AG04450 (cell line): ENCODE measurements around the gene MED6. TPM values are rescaled to one million over a fixed set of nuclear protein-coding genes. Genes with fewer than 3 reads are reported as not detected.

Source experiments
- CTCF ChIA-PET: fragments of 300-600, 350-600 bp; formaldehyde crosslinking; extraction: SDS; loops from one replicate; lab custom pipeline; 2022; ENCODE audit warnings: antibody characterized with exemption, inconsistent platforms; lab: Charles Lee
- POLR2A ChIA-PET: fragments of 350-600 bp; formaldehyde crosslinking; extraction: SDS; loops from one replicate; lab custom pipeline; 2021; ENCODE audit warnings: antibody characterized with exemption, inconsistent platforms; lab: Yijun Ruan, JAX
- DNase-seq: peaks from one replicate; pipeline ENCODE4 v3.0.0-alpha.2; 2011; ENCODE audit warnings: low read depth, low spot score
- H3K27ac ChIP-seq: one replicate; pipeline ENCODE4 v1.5.1; 2012; ENCODE audit warnings: low read depth, low read length, control low read depth
- H3K27me3 ChIP-seq: one replicate; pipeline ENCODE4 v1.6.0; 2012; ENCODE audit warnings: low read length; ENCODE audit not compliant: control insufficient read depth, insufficient read depth
- H3K4me3 ChIP-seq: 2 replicates; pipeline ENCODE4 v1.5.1; 2011; ENCODE audit warnings: mild to moderate bottlenecking, low read depth, low read length, control low read depth
- H3K9me3 ChIP-seq: 2 replicates; pipeline ENCODE4 v1.5.1; 2012; ENCODE audit warnings: low read length; ENCODE audit not compliant: control insufficient read depth, insufficient read depth
- CTCF ChIP-seq: IDR thresholded peaks from 2 replicates; pipeline ENCODE4 v1.5.1; 2011; ENCODE audit warnings: low read depth, low read length, control low read depth, inconsistent platforms
- polyA plus RNA-seq: library from polyadenylated mRNA; depleted of rRNA; stranded (reverse); fragments of >200 nt; gene quantifications from 2 replicates; pipeline ENCODE4 v1.2.3, GENCODE V29; 2011

Gene MED6
- polyA plus RNA-seq, 1 experiment = 48.2 TPM

GRCh38 chr14:70619708-70620107 is 19.3 kb upstream of the MED6 start:
- Histone ChIP-seq H3K27ac (no peak overlapping the region), H3K4me3 (no peak overlapping the region), H3K27me3 (no peaks in the 10 kb centered on the region), H3K9me3 (no peaks in the 10 kb centered on the region)
- ChIA-PET POLR2A (no interaction called here), CTCF (interaction anchor here (0.5 kb wide), 1 partner anchor 198 kb away, joined by 3 read pairs; no protein-coding TSS in a partner anchor)
- TF ChIP-seq CTCF = no peak
- DNase-seq = no peak

DNA sequence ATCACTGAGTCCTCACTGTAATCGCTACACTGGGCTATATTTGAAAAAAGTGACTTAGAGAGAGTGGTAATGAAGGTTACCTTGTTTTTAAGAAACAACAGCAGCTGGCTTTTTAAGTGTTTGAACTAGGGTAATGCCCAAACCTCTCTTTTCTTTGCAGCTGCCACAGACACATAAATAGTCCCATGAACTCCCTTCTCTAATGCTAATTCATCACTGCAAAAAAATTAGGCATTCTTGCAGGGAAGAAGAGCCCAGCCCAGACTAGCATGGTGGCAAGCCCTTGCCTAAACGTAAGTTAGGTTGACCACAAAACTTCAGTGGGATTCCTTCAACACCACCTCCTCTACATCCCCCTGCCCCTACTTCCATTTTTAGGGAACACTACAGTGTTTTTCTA is 17.9 kb upstream of the MED6 start:
- no peak overlapping the region for H3K4me3 ChIP-seq
- no peaks in the 10 kb centered on the region for H3K27me3 ChIP-seq
- CTCF ChIA-PET = no interaction called here
- H3K9me3 ChIP-seq = no peaks in the 10 kb centered on the region
- H3K27ac ChIP-seq = no peak overlapping the region
- POLR2A ChIA-PET = no interaction called here
- no peak for TF ChIP-seq CTCF
- no peak for DNase-seq

- H3K27me3 ChIP-seq = no peaks in the 10 kb centered on the region
- H3K4me3 ChIP-seq = no peak overlapping the region
- no peaks in the 10 kb centered on the region for H3K9me3 ChIP-seq
- ChIA-PET POLR2A (no interaction called here), CTCF (interaction anchor here (0.5 kb wide), 1 partner anchor 97 kb away, joined by 4 read pairs; no protein-coding TSS in a partner anchor)
- TF ChIP-seq CTCF = no peak
- no peak overlapping the region for H3K27ac ChIP-seq
- DNase-seq = no peak
Measured at GRCh38 chr14:70616646-70617045, 16.2 kb upstream of the MED6 start.

GRCh38 chr14:70611216-70611615 is 10.8 kb upstream of the MED6 start:
- Histone ChIP-seq H3K27ac (no peak overlapping the region), H3K9me3 (no peaks in the 10 kb centered on the region), H3K27me3 (no peaks in the 10 kb centered on the region), H3K4me3 (no peak overlapping the region)
- DNase-seq = no peak
- CTCF ChIA-PET = no interaction called here
- POLR2A ChIA-PET = no interaction called here
- no peak for TF ChIP-seq CTCF

GRCh38 chr14:70602254-70602653 is 1.8 kb upstream of the MED6 start:
- ChIA-PET POLR2A (no interaction called here), CTCF (interaction anchor here (1.1 to 1.3 kb wide), 2 partner anchors 30 to 33 kb away, joined by 3 to 4 read pairs; no protein-coding TSS in a partner anchor)
- no peaks in the 10 kb centered on the region for H3K9me3 ChIP-seq
- no peak for DNase-seq
- H3K27me3 ChIP-seq = no peaks in the 10 kb centered on the region
- TF ChIP-seq CTCF = no peak
- no peak overlapping the region for H3K27ac ChIP-seq
- H3K4me3 ChIP-seq = no peak overlapping the region
